Body of pancreas (tissue), 4 donors: ENCODE results near the gene NTSR1.

Experiments
- POLR2A ChIP-seq, 3 donors: fragments of 450-650 bp; IDR thresholded peaks; one replicate each; pipeline ENCODE4 v1.6.1; 2016; ENCODE audit warnings: antibody characterized with exemption in 3 of 3, mild to moderate bottlenecking in 2 of 3
- TF ChIP-seq, protein P1 (sequence below), 7 experiments: fragments of 450-650 bp in 4 of 7; fragments of 200-600 bp in 3 of 7; sonication (generic) in 3 of 7; IDR thresholded peaks; one replicate each; pipeline ENCODE4 v1.5.1; 2016 to 2019; ENCODE audit warnings: antibody characterized with exemption in 7 of 7

- TF ChIP-seq, protein P1, sequence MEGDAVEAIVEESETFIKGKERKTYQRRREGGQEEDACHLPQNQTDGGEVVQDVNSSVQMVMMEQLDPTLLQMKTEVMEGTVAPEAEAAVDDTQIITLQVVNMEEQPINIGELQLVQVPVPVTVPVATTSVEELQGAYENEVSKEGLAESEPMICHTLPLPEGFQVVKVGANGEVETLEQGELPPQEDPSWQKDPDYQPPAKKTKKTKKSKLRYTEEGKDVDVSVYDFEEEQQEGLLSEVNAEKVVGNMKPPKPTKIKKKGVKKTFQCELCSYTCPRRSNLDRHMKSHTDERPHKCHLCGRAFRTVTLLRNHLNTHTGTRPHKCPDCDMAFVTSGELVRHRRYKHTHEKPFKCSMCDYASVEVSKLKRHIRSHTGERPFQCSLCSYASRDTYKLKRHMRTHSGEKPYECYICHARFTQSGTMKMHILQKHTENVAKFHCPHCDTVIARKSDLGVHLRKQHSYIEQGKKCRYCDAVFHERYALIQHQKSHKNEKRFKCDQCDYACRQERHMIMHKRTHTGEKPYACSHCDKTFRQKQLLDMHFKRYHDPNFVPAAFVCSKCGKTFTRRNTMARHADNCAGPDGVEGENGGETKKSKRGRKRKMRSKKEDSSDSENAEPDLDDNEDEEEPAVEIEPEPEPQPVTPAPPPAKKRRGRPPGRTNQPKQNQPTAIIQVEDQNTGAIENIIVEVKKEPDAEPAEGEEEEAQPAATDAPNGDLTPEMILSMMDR (IDR thresholded peaks at IDR 0.05), result no peak
- TF ChIP-seq POLR2A (IDR thresholded peaks at IDR 0.05), result no peak
Observed at GRCh38 chr20:62780696-62781095, 72.1 kb downstream of the NTSR1 start.
